ENCODE measurements around the gene GRID1. TPM values are rescaled to one million over a fixed set of nuclear protein-coding genes. Genes with fewer than 3 reads are reported as not detected.

The GRID1 gene
- total RNA-seq, 1 experiment from 2014 or later = 5.6 TPM

GRCh38 chr10:85978566-85979358, 387.8 kb downstream of the GRID1 start:
- no peak for DNase-seq (ENCODE audit: low read depth, low spot score)
- no peaks in the 10 kb centered on the region for H3K79me2 ChIP-seq (ENCODE audit: insufficient read depth, low read length)
- RAD21 ChIA-PET (ENCODE audit: low non-redundant PET in 1 of 2, low total read pairs in 2 of 2, uncharacterized antibody in 2 of 2, unreplicated experiment in 2 of 2) = no interaction called here
- no TSS peak for BruUV-seq (replicated peaks)
- no peak overlapping the region for H3K4me2 ChIP-seq (ENCODE audit: low read length)
- H3K4me1 ChIP-seq (ENCODE audit: control insufficient read depth in 1 of 2, insufficient read depth in 2 of 2, low read length in 2 of 2) = no peaks in the 10 kb centered on the region
- intact Hi-C loops (cut with micrococcal nuclease) = no loop called here
- CTCF ChIA-PET = no interaction called here
- POLR2A ChIA-PET = no interaction called here
- no peak overlapping the region for H2AFZ ChIP-seq (ENCODE audit: low read depth, low read length, poor library complexity, severe bottlenecking)
- no peak overlapping the region for H3K27ac ChIP-seq (ENCODE audit: low read depth, low read length)
- H3K9me2 ChIP-seq (ENCODE audit: insufficient read depth) = no peaks in the 10 kb centered on the region
- no peak for TF ChIP-seq CTCF (IDR thresholded peaks at IDR 0.05 in 2 of 3, conservative IDR thresholded peaks at IDR 0.05 in 1 of 3; ENCODE audit: borderline replicate concordance in 1 of 3, insufficient read depth in 1 of 3, low read depth in 2 of 3, low read length in 2 of 3)
- no peak for TF ChIP-seq ZBTB33 (IDR thresholded peaks at IDR 0.05; ENCODE audit: extremely low read depth, insufficient replicate concordance, low read length)
- no peak for TF ChIP-seq EZH2phosphoT487 (IDR thresholded peaks at IDR 0.05; ENCODE audit: borderline replicate concordance)
- no peak for TF ChIP-seq SP1 (IDR thresholded peaks at IDR 0.05; ENCODE audit: low read depth)
- TF ChIP-seq ATF3 (IDR thresholded peaks at IDR 0.05) = no peak
- no peak for TF ChIP-seq TCF7L2 (IDR thresholded peaks at IDR 0.05; ENCODE audit: borderline replicate concordance, extremely low read depth, insufficient read depth, insufficient read length)
- no peak for TF ChIP-seq CBX3 (IDR thresholded peaks at IDR 0.05; ENCODE audit: low read depth)
- no peak for TF ChIP-seq SRF (IDR thresholded peaks at IDR 0.05; ENCODE audit: low read depth)
- no peak for TF ChIP-seq ZNF274 (IDR thresholded peaks at IDR 0.05; ENCODE audit: low read depth, low read length)
- no peak for TF ChIP-seq REST (IDR thresholded peaks at IDR 0.05; ENCODE audit: low read depth)
- no peak for ATAC-seq
- no peaks in the 10 kb centered on the region for H3K27me3 ChIP-seq (ENCODE audit: insufficient read depth, low read length)
- no peak overlapping the region for H3K4me3 ChIP-seq (replicated peaks in 1 of 2; ENCODE audit: low read depth in 1 of 2, low read length in 2 of 2)
- no peaks in the 10 kb centered on the region for H3K9me3 ChIP-seq (ENCODE audit: control insufficient read depth in 1 of 2, insufficient read depth in 1 of 2, low read depth in 1 of 2, low read length in 2 of 2)
- H3K36me3 ChIP-seq (ENCODE audit: control insufficient read depth in 1 of 2, insufficient read depth in 2 of 2, low read length in 2 of 2) = no peaks in the 10 kb centered on the region
- H3K9ac ChIP-seq (ENCODE audit: low read length) = no peak overlapping the region
- no peaks in the 10 kb centered on the region for H4K20me1 ChIP-seq (ENCODE audit: insufficient read depth)

Measured in HCT116 (cell line).